Stimulated activated CD8-positive, alpha-beta memory T cell treated with anti-CD3 and anti-CD28 coated beads, Interleukin-12 subunit alpha, Interleukin-12 subunit beta, amount 100 ng/mL, for 24 hours (primary cell): ENCODE data around the gene SLC35C1.
A peak's percentile ranks its signal among the peaks of the same experiment; 100 is the strongest.

ENCODE experiments used
- DNase-seq: peaks from one replicate; pipeline ENCODE4 v3.0.0-alpha.2; 2020; ENCODE audit errors: extremely low read depth

Gene SLC35C1

DNA sequence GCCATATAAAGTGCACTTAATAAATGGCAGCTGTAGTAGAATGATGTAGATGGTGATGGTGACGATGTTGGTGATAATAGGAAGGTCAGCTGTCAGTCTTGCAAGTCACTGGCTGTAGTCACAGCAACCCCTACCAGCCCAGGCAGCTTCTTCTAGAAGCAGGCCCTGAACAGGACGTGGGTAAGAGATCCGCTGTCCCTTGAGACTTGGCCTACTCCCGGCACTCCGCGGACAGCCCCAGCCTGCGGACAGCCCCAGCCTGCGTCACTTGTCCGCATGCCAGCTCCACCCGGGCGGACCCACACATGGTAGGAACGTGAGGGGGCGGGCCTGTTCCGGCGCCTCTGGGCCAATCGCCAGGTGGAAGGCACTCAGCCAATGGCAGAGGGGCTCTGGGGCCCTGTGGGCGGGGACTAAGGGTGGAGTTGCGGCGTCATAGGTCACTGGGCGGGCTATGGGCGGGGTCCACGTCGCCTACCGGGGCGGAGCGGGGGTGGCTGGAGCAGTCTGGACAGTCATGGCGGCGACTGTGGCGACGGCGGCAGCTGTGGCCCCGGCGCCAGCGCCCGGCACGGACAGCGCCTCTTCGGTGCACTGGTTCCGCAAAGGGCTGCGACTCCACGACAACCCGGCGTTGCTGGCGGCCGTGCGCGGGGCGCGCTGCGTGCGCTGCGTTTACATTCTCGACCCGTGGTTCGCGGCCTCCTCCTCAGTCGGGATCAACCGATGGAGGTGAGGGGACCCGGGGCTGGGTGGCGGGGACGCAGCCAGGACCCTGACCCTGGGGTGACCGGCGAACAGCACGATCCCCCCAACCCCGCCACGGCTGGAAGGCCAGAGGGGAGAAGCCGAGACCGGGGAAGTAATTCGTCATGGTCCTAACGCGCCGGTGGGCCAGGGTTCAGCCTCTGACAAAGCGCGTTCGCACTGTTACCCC lies 42.3 kb downstream of the SLC35C1 start, which contains the start of gene CRY2:
Gene CRY2, plus strand, starts transcription at position 502 of the 937 bp plus-strand sequence. Its CDS starts 16 bp downstream, at position 518.
- peak; percentile 98 for DNase-seq

DNA sequence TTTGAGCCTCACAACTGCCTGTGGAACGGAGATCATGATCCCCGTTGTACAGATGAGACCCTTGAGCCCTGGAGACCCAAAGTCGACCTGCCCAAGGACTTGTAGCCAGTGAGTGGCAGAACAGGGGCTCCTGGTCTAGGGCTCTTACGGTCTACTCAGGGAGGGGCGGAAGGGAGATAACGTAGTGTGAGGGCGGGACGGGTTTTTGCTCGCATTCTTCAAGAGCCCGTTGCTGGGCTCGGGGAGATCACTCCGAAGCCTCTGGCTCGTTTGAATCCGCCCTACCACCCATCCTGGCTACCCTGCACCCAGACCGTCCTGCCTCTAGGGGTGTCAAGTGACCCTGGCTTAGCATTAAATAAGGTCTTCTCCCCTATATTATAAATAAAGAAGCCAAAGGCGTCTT lies 43.0 kb downstream of the SLC35C1 start:
- DNase-seq: no peak

DNA sequence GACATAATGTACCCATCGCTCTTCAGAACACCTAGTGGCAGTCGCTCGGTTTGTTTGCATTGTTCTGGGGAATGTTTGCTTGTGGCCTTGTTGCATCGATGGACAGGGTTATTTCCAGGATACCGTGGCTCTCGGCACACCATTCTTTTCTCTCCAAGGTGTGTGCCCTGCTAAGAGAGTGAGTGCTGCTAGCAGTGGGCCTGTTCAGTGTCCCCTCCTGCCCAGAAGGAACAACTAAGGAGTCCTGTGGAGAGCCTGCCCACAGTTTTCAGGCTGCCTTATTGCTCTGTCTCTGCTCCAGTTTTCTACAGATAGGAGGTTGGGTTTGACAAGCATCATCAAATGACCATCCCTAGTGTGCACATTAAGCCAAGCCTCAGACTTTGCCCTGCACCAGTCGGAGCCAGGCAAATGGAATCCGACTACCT lies 43.7 kb downstream of the SLC35C1 start:
- no peak for DNase-seq

DNA sequence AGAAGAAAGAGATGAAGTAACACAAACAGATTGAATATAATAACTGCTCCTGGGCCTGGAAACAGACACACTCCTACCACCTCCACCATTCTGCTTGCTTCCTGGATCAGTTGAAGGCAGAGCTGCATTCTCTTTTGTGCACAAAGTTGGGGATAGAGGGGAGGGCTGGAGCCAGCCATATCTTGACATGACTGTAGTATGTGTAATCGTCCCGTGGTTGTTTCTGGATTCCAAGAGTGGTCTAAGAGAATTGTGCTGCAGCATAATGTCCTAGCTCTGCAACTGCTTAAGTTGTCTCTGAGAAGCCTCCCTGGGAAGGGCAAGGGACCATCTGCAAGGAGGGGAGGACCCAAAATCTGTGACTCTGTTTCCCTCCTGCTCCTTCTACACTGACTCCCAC lies 45.5 kb downstream of the SLC35C1 start:
- DNase-seq: no peak

DNA sequence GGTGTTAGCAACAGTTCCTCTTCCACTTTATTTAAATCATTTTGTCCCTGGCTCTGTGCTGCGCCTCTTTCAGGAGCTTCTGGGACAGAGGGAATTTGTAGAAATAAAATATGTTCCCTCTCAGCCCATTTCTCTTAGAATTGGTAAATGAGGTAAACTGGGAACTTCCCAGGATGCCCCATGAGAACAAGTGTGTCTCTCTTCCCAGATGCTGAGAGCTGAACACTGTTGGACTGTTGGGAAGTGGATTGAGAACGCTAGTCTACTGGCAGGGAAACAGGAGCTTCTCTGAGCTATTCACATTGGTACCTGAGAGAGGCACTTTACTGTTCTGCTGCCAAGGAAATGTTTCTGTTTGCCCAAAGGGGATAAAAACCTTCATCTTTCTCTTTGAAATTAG lies 46.3 kb downstream of the SLC35C1 start:
- DNase-seq: no peak

DNA sequence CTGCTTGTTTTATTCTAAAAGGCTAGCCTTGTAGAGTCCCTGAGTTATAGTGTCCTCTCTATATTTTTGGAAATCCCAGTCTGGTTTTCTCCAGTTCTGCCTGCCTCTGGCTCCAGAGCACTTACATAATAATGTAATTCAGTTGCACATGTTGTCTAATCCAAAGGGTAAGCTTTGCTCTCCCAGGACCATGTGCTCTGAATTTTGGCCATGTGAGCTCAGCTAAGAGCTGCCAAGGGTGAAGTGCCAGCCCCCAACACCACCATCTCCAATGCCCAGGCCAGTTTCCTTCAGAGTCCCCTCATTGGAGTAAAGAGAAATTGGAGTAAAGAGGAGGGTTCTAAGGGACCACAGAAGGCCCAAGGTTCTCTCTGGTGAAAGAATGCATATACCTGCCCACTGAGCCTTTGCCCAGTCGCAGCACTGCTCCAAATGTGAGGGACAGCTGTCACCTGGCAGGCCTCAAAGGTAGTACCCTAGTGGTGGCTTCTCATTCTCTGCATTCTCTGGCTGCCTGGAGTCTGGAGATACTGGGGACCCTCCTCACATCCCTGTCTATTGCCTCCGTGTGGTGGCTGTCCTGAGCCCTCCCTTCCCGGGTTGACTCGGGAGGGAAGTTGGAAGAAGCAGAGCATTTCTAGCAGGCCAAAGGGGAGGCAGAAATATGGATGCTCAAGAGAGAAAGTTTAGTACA lies 47.2 kb downstream of the SLC35C1 start:
- DNase-seq: no peak

DNA sequence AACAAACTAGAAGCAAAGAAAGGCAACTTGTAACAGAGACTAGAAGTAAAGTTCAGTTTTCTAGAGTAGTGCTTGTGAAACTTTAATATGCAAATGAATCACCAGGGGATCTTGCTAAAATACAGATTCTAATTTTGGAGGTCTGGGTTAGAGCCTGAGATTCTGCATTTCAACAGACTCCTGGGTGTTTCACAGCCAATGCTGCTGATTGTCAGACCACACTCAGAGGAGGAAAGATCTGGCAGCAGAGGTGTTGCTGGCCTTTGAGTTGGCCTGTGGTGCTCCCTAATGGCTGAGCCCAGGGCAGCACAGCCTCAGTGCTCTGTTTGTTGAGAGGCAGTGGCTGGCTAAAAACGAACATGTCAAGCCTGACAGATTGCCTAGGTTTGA lies 47.8 kb downstream of the SLC35C1 start:
- no peak for DNase-seq

DNA sequence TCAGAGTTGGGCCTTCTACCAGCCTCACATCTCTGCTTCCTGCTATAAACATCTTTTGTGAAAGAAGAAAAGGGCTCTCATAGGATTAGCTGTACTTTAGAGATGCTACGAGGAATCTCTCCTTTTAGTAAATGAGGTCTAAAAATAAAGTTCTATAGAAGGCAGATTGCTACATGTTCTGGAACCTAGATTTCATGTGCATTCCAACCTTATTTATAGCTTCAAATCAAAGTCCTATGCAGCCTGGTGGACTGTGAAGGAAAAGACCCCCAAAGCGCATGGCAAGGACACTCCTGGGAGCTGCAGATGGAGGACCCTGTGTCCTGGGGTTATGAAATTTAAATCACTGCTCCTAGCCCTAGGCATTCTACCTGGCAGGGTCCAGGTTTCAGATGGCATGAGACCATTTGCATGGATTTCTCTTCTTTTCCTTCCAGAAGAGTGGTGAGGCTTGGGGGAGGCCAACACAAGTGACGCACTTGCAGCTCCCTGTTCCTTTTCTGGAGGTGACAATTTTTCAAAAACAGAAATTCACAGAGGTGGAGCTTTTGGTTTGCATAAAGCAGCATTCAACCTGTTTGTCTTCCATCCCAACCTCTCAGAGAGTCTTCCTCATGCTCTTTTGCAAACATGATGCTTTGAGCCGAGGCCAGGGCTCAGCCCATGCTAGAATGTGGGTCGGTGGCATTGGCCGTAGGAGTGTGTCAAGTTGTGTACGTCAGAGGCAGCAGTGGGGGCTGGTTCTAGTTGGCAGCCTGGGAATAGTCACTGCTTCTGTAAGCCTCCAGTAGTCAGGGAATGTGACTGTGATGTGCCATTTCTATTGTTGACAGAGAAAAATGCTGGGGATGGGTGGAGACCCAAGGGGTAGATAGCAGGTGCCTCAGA lies 48.6 kb downstream of the SLC35C1 start:
- DNase-seq: no peak

DNA sequence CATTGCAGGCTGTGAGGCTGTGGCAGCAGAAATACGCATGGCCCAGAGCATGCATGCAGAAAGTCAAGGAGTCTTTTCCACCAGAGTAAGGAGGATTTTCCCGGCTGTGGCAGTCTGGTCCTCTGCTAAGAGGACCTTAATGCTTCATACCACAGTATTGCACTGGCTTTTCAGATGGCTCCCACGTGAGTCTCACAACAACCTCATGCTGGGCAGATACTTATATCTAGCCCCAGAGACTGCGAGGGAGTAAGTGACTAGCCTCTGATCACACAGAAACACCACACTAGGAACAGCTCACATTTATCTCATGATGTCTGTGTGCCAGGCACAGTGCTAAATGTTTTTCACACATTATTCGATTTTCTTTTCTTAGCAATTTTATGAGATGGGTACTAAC lies 50.4 kb downstream of the SLC35C1 start:
- no peak for DNase-seq

DNA sequence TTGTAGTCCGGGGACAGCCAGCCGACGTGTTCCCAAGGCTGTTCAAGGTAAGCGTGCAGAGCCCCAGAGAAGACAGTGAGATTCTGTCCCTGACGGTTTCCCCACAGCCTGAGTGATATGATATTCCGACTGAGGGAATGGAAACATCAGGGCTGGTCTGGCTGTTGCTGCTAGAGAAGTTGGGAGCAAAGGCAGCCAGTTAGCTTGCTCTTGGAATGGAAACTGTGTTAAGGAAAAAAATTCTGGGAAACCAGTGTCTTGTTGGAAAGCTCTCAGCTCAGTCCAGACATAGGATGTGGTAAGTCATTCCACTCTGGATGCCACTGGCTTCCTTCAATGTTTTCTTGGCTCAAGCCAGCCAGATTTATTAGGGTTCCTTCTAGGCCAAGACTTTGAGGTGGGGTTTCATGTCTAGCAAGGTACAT lies 51.1 kb downstream of the SLC35C1 start:
- DNase-seq: no peak

DNA sequence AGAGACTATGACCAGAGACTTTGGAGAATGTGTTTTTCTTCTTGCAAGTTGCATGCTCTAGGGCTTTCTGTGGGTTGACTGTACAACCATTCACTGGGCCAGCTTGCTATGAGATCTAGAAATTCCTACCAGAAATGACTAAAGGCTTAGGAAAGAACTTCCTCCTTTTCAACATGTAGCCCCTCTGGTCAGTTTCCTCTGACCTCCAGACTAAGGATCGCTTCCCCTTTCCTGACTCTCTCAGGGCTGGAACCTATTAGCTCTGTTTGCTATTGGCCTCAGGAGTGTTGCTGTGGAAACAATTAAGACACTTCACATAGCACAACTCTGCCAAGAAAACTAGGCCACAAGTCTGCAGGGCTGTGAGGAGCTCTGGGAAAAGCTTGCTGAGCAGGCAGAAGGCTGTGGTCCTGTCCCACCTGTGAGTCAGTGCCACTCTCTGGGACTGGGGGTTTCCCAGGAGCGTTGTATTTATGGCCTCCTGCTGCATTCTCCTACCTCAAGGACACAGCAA lies 53.1 kb downstream of the SLC35C1 start:
- DNase-seq: no peak

DNA sequence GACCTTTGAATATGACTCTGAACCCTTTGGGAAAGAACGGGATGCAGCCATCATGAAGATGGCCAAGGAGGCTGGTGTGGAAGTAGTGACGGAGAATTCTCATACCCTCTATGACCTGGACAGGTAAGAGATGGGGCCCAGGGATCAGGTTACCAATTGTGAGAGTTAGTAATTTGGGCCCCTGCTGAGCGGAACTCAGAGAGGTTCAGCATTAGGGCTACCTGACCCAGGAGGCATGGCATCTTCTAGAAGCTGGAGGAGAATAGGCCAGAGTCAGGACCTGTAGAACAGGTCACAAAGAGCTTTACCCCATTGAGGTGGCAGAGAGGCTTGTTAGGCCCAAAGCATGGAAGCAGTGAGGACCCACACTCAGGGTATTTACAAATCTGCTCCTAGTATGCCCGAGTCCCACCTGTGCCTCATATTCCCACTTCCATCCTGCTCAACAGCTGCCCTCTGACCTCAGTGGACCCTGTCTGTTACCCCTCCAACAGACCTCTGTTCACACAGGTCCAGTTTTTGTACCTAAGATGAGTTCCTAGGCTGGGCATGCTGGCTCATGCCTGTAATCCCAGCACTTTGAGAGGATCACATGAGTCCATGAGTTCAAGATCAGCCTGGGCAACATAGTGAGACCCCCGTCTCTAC lies 53.9 kb downstream of the SLC35C1 start:
- DNase-seq: no peak

DNA sequence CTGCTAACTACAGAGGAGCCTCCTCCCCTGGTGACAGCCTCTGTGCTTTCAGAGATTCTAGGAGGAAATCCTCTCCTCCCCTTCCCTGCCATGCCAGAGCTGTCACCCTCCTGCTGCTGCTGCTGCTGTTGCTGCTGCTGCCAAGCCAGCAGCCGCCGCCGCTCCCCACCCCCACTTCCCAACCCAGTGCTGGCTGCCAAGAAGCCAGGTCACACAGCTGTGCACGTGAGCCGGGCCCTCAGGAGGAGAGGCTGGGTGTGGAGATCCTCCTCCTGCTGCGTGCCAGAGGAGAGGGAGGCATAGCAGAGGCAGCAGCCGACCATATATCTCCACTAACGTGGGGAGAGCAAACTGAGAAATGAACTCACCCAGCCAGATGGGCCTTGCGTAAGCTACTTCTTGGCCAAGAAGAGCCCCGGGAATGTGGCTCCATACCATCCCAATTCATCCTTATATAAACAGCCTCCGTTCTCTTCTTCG lies 54.8 kb downstream of the SLC35C1 start:
- no peak for DNase-seq

DNA sequence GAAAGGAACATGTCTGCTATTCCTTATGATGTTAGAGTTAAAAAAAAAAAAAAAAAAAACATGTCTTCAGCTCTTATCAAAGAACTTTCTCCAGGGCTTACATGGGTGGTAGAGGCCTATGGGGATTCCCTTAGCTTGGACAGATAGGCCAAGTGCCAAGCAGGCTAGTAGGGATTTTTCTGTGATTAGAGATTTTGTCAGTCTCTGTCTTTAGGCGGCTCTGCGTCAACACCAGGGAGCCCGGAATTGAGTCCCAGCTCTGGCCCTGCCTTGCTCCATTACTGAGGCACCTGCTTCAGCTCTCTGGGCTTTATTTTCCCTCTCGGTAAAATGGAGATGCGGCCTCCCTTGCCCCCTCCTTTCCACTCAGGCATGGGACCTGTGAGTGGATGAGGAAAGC lies 55.4 kb downstream of the SLC35C1 start:
- no peak for DNase-seq

DNA sequence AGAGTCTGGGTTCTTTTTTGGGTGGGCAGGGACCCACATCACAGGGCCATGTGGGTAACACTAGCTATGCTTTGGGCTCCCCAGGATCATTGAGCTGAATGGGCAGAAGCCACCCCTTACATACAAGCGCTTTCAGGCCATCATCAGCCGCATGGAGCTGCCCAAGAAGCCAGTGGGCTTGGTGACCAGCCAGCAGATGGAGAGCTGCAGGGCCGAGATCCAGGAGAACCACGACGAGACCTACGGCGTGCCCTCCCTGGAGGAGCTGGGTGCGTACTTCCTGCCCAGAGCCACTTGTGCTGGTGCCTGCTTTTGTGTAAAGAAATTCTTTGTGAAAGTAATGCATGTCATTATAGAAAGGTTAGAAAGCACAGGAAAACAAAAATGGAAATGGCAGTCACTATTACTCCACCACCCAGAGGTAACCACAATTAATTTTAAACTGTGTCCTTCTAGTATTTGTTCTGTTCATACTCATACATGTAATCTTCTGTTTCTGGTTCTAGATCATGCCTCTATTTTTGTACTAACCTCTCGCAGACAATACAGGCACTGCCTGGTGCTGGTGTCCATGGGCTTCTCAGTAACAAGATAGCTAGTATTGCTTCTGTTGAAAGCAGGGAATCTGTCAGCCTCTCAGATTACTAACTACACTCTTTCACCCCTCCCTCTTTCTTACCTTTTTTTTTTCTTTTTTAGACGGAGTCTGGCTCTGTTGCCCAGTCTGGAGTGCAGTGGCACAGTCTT lies 56.0 kb downstream of the SLC35C1 start:
- no peak for DNase-seq
